GM12878 (cell line): ENCODE measurements around the gene STX7. TPM values are rescaled to one million over a fixed set of nuclear protein-coding genes. Genes with fewer than 3 reads are reported as not detected.

Experiments used
- BCL11A ChIP-seq: IDR thresholded peaks from 2 replicates; pipeline ENCODE4 v1.6.1; 2011; ENCODE audit warnings: low read depth, low read length
- BHLHE40 ChIP-seq, 2 experiments: fragments of 450-650 bp in 1 of 2; IDR thresholded peaks; 2 replicates each; pipeline ENCODE4 v1.6.1; 2011 to 2017; ENCODE audit warnings: low read depth in 2 of 2, borderline replicate concordance in 1 of 2, improper control_type of control experiment in 1 of 2, low read length in 1 of 2, mild to moderate bottlenecking in 1 of 2
- CBX5 ChIP-seq: sonication (generic); IDR thresholded peaks from 2 replicates; pipeline ENCODE4 v1.6.1; 2016; ENCODE audit warnings: low read depth, moderate library complexity, mild to moderate bottlenecking, inconsistent platforms
- HDAC6 ChIP-seq: fragments of 200-600 bp; sonication (generic); IDR thresholded peaks from one replicate; pipeline ENCODE4 v1.8.0; 2017; ENCODE audit warnings: antibody characterized with exemption; ENCODE audit not compliant: unreplicated experiment
- IRF4 ChIP-seq: IDR thresholded peaks from 2 replicates; pipeline ENCODE4 v1.6.1; 2011; ENCODE audit warnings: low read depth, low read length
- JUNB ChIP-seq: IDR thresholded peaks from 2 replicates; pipeline ENCODE4 v1.6.1; 2016; ENCODE audit warnings: antibody characterized with exemption, mild to moderate bottlenecking
- MEF2B ChIP-seq: fragments of 450-650 bp; IDR thresholded peaks from 2 replicates; pipeline ENCODE4 v1.6.1; 2018; ENCODE audit warnings: mild to moderate bottlenecking, moderate library complexity; ENCODE audit not compliant: partially characterized antibody, poor library complexity, severe bottlenecking
- NFYA ChIP-seq: IDR thresholded peaks from 2 replicates; pipeline ENCODE4 v1.6.1; 2011; ENCODE audit warnings: low read depth, mild to moderate bottlenecking, low read length, improper control_type of control experiment, borderline replicate concordance
- RAD21 ChIP-seq: IDR thresholded peaks from 2 replicates; pipeline ENCODE4 v1.6.1; 2011; ENCODE audit warnings: mild to moderate bottlenecking, low read depth, low read length, moderate library complexity; ENCODE audit not compliant: insufficient read depth
- SPI1 ChIP-seq: IDR thresholded peaks from 2 replicates; pipeline ENCODE4 v1.6.1; 2011; ENCODE audit warnings: low read depth, mild to moderate bottlenecking, low read length, moderate library complexity, borderline replicate concordance; ENCODE audit not compliant: insufficient read depth
- TARDBP ChIP-seq: IDR thresholded peaks from 2 replicates; pipeline ENCODE4 v1.6.1; 2016; ENCODE audit warnings: borderline replicate concordance
- TCF3 ChIP-seq: IDR thresholded peaks from 2 replicates; pipeline ENCODE4 v1.6.1; 2012; ENCODE audit warnings: low read depth, mild to moderate bottlenecking, low read length, borderline replicate concordance; ENCODE audit not compliant: insufficient read depth
- ZBTB11 ChIP-seq: fragments of 450-650 bp; formaldehyde crosslinking; IDR thresholded peaks from 2 replicates; pipeline ENCODE4 v1.5.0; 2022; ENCODE audit warnings: mild to moderate bottlenecking, missing genetic modification characterization
- ZSCAN29 ChIP-seq: fragments of 450-650 bp; IDR thresholded peaks from 2 replicates; pipeline ENCODE4 v1.6.1; 2017; ENCODE audit warnings: mild to moderate bottlenecking, moderate library complexity
- polyA plus RNA-seq, 11 experiments: library from polyadenylated mRNA; depleted of rRNA in 4 of 11; unstranded in 6 of 11; stranded (reverse) in 5 of 11; fragments of >200 nt; fragmentation: Nextera tagmentation in 4 of 11; fragmentation: Illumina TruSeq in 1 of 11; extraction: Ambion mirVana in 4 of 11; extraction: Trizol in 1 of 11; gene quantifications; 1 replicate in 1 of 11; 2 replicates in 10 of 11; pipeline versions ENCODE4 v1.2.1 to v1.2.3, GENCODE V29; 2011 to 2016; ENCODE audit warnings: inconsistent platforms in 2 of 11, missing spikeins in 2 of 11, low read depth in 1 of 11
- total RNA-seq, 4 experiments: library from RNA; depleted of rRNA in 3 of 4; stranded (reverse); fragments of >200 nt in 3 of 4; fragmentation: Illumina TruSeq in 1 of 4; extraction: Trizol in 1 of 4; gene quantifications; 2 replicates each; pipeline versions ENCODE4 v1.2.1 to v1.2.3, GENCODE V29; 2013 to 2021
- TF ChIP-seq, protein P1 (sequence below): fragments of 150-350 bp; IDR thresholded peaks from 2 replicates; pipeline ENCODE4 v1.6.1; 2014; ENCODE audit warnings: mild to moderate bottlenecking, low read depth, low read length
- TF ChIP-seq, protein P2 (sequence below): fragments of 450-650 bp; IDR thresholded peaks from 2 replicates; pipeline ENCODE4 v1.6.1; 2017; ENCODE audit warnings: antibody characterized with exemption, mild to moderate bottlenecking, moderate library complexity

The STX7 gene
- total and polyA plus RNA-seq, 10 of the 15 experiments (the other 5 are each of a cell fraction or from before 2014, with no cell fraction given): 26.5 to 75.5 (median 51.3) TPM

DNA sequence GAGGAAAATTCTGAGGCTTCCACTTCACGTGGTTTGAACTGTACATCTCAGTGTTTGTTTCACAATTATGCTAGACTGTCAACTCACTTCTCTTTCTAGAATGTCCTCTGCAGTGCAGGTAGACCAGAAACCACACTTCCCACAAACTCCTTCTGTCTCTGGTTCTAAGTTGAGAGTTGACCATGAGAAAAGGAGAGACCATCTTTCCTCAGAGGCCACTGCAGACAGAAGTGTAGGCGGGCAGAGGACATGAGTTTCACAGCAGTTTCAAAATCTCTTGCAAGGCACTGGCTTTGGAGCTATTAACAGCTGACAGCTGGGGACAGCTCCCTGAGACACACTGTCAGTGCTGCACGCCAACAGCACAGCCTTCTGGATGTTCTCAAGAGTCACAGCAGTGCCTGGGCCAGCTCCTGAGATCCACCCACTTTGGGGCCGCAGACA lies 56.2 kb downstream of the STX7 start (continued):
- TF ChIP-seq, protein P1, sequence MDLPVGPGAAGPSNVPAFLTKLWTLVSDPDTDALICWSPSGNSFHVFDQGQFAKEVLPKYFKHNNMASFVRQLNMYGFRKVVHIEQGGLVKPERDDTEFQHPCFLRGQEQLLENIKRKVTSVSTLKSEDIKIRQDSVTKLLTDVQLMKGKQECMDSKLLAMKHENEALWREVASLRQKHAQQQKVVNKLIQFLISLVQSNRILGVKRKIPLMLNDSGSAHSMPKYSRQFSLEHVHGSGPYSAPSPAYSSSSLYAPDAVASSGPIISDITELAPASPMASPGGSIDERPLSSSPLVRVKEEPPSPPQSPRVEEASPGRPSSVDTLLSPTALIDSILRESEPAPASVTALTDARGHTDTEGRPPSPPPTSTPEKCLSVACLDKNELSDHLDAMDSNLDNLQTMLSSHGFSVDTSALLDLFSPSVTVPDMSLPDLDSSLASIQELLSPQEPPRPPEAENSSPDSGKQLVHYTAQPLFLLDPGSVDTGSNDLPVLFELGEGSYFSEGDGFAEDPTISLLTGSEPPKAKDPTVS: no peak
- no peak for TF ChIP-seq NFYA
- peak; percentile 87; the same call in 1 of the 2 replicates for TF ChIP-seq TCF3
- TF ChIP-seq MEF2B: peak; percentile 83
- 0 out of 2 replicates have a peak, but pooled peaks have one; percentile 44 for TF ChIP-seq BCL11A
- no peak for TF ChIP-seq ZSCAN29
- peak; percentile 94 for TF ChIP-seq CBX5
- TF ChIP-seq BHLHE40 (IDR thresholded peaks at IDR 0.05; ENCODE audit: borderline replicate concordance in 1 of 2, low read depth in 2 of 2, low read length in 1 of 2): peak; percentile 20 to 42; a peak in 1 of 4 replicates
- TF ChIP-seq ZBTB11: no peak
- TF ChIP-seq RAD21: peak; percentile 84
- TF ChIP-seq, protein P2, sequence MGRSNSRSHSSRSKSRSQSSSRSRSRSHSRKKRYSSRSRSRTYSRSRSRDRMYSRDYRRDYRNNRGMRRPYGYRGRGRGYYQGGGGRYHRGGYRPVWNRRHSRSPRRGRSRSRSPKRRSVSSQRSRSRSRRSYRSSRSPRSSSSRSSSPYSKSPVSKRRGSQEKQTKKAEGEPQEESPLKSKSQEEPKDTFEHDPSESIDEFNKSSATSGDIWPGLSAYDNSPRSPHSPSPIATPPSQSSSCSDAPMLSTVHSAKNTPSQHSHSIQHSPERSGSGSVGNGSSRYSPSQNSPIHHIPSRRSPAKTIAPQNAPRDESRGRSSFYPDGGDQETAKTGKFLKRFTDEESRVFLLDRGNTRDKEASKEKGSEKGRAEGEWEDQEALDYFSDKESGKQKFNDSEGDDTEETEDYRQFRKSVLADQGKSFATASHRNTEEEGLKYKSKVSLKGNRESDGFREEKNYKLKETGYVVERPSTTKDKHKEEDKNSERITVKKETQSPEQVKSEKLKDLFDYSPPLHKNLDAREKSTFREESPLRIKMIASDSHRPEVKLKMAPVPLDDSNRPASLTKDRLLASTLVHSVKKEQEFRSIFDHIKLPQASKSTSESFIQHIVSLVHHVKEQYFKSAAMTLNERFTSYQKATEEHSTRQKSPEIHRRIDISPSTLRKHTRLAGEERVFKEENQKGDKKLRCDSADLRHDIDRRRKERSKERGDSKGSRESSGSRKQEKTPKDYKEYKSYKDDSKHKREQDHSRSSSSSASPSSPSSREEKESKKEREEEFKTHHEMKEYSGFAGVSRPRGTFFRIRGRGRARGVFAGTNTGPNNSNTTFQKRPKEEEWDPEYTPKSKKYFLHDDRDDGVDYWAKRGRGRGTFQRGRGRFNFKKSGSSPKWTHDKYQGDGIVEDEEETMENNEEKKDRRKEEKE: no peak
- TF ChIP-seq TARDBP: no peak
- no peak for TF ChIP-seq HDAC6
- TF ChIP-seq JUNB: peak; percentile 18; the same call in 1 of the 2 replicates
- TF ChIP-seq SPI1: peak; percentile 72
- peak; percentile 70 for TF ChIP-seq IRF4
